ENCODE results near the gene LGR4.

GRCh38 chr11:27347359-27348339 is 124.9 kb downstream of the LGR4 start:
- TF ChIP-seq YY1 (IDR thresholded peaks at IDR 0.05; ENCODE audit: insufficient read depth, insufficient read length) (no peak), ZNF274 (IDR thresholded peaks at IDR 0.05; ENCODE audit: low read depth, low read length) (no peak), SUZ12 (IDR thresholded peaks at IDR 0.05; ENCODE audit: extremely low read depth, insufficient read depth, insufficient read length) (no peak)
